Panc1 (cell line): ENCODE measurements around the gene DRAM1. TPM values are rescaled to one million over a fixed set of nuclear protein-coding genes. Genes with fewer than 3 reads are reported as not detected.
"Not testable (repeated sequence)": the region's sequence is repeated elsewhere in the genome, so short reads cannot be mapped to it uniquely, and the experiment has no call there.

Experiments
- ATAC-seq: fragments of 200-7000 bp; cut with Tn5 transposase; 2 replicates; pipeline ENCODE4 v1.9.1; 2020; ENCODE audit warnings: mild to moderate bottlenecking, moderate library complexity
- BruUV-seq: library from RNA; stranded (reverse); fragments of 400-500 nt; replicated peaks from 2 replicates; lab custom pipeline; 2021; lab: Mats Ljungman, UMichigan
- CTCF ChIA-PET: fragments of 300-600 bp; sonication (Branson Sonifier 250); formaldehyde crosslinking; loops from one replicate; lab custom pipeline; 2022; ENCODE audit warnings: antibody characterized with exemption; lab: Charles Lee
- POLR2A ChIA-PET: fragments of 300-600 bp; sonication (Branson Sonifier 250); formaldehyde crosslinking; loops from one replicate; lab custom pipeline; 2022; ENCODE audit warnings: antibody characterized with exemption; lab: Charles Lee
- DNase-seq: peaks from one replicate; pipeline ENCODE4 v3.0.0-alpha.2; 2010; ENCODE audit warnings: low read depth, low spot score
- H3K27ac ChIP-seq: 2 replicates; pipeline ENCODE4 v1.5.1; 2011; ENCODE audit warnings: mild to moderate bottlenecking, low read length, inconsistent platforms
- H3K27me3 ChIP-seq: fragments of 200-500 bp; sonication (Bioruptor generic); 2 replicates; pipeline ENCODE4 v1.6.0; 2014; ENCODE audit warnings: low read length, inconsistent platforms; ENCODE audit not compliant: control insufficient read depth, insufficient read depth
- H3K36me3 ChIP-seq: fragments of 200-500 bp; sonication (Bioruptor generic); 2 replicates; pipeline ENCODE4 v1.5.1; 2014; ENCODE audit warnings: inconsistent platforms, mild to moderate bottlenecking, low read length, moderate library complexity; ENCODE audit not compliant: control insufficient read depth, insufficient read depth
- H3K4me1 ChIP-seq: 2 replicates; pipeline ENCODE4 v1.5.1; 2011; ENCODE audit warnings: inconsistent platforms, mild to moderate bottlenecking, low read length, moderate library complexity; ENCODE audit not compliant: control insufficient read depth, insufficient read depth
- H3K4me3 ChIP-seq, 2 experiments: 2 replicates each; pipeline ENCODE4 v1.5.1; 2011 to 2012; ENCODE audit warnings: low read depth in 2 of 2, low read length in 2 of 2, mild to moderate bottlenecking in 2 of 2, inconsistent platforms in 1 of 2, moderate library complexity in 1 of 2
- H3K9me3 ChIP-seq: fragments of 200-500 bp; sonication (Bioruptor generic); 2 replicates; pipeline ENCODE4 v1.5.1; 2014; ENCODE audit warnings: low read depth, mild to moderate bottlenecking, inconsistent platforms, low read length, moderate library complexity; ENCODE audit not compliant: control insufficient read depth, insufficient read depth
- CTCF ChIP-seq: fragments of 450-650 bp; IDR thresholded peaks from 2 replicates; pipeline ENCODE4 v1.5.1; 2017; ENCODE audit warnings: mild to moderate bottlenecking
- POLR2AphosphoS5 ChIP-seq: IDR thresholded peaks from 2 replicates; pipeline ENCODE4 v1.6.1; 2012; ENCODE audit warnings: mild to moderate bottlenecking, low read depth, low read length, moderate library complexity
- REST ChIP-seq, 2 experiments: IDR thresholded peaks; 2 replicates each; pipeline ENCODE4 v1.6.1; 2011 to 2012; ENCODE audit warnings: low read depth in 2 of 2, control low read depth in 1 of 2, low read length in 1 of 2, mild to moderate bottlenecking in 1 of 2, moderate library complexity in 1 of 2; ENCODE audit not compliant: insufficient read depth in 1 of 2
- SIN3A ChIP-seq: IDR thresholded peaks from 2 replicates; pipeline ENCODE4 v1.6.1; 2012; ENCODE audit warnings: low read depth, mild to moderate bottlenecking, low read length, moderate library complexity, borderline replicate concordance; ENCODE audit not compliant: insufficient read depth
- TCF7L2 ChIP-seq: IDR thresholded peaks from 2 replicates; pipeline ENCODE4 v1.6.1; 2011; ENCODE audit warnings: mild to moderate bottlenecking, low read depth, low read length, inconsistent platforms
- in situ Hi-C: cut with HindIII; loops from 2 replicates; pipeline ENCODE4 v1.10.0; 2016; ENCODE audit warnings: low sequenced_read_pairs, low pct_unique_long_range_greater_than_20kb
- intact Hi-C: fragments of 100-400 bp; cut with micrococcal nuclease; formaldehyde crosslinking; loops from one replicate; pipeline ENCODE4 v1.10.0; 2022; ENCODE audit not compliant: unreplicated experiment
- total RNA-seq: library from RNA; stranded (reverse); gene quantifications from one replicate; pipeline ENCODE4 v1.2.1, GENCODE V29; 2021; ENCODE audit not compliant: unreplicated experiment

The DRAM1 gene
- total RNA-seq, 1 experiment from 2014 or later: 19.2 TPM

GRCh38 chr12:101855364-101855884, 22.0 kb upstream of the DRAM1 start:
- H3K4me3 ChIP-seq: no peak overlapping the region
- in situ Hi-C loops (no loop called here), intact Hi-C loops (no loop called here)
- no peaks in the 10 kb centered on the region for H3K36me3 ChIP-seq
- no TSS peak for BruUV-seq
- no peaks in the 10 kb centered on the region for H3K27me3 ChIP-seq
- ChIA-PET POLR2A (interaction anchor here (0.6 kb wide), 1 partner anchor 20 kb away, joined by 5 read pairs; no protein-coding TSS in a partner anchor), CTCF (no interaction called here)
- no peaks in the 10 kb centered on the region for H3K4me1 ChIP-seq
- no peak for TF ChIP-seq TCF7L2
- no peak for TF ChIP-seq SIN3A
- TF ChIP-seq CTCF: no peak
- no peak for TF ChIP-seq POLR2AphosphoS5
- no peak for TF ChIP-seq REST (IDR thresholded peaks at IDR 0.05; ENCODE audit: insufficient read depth in 1 of 2, low read depth in 2 of 2, low read length in 1 of 2)
- ATAC-seq: no peak
- no peak overlapping the region for H3K27ac ChIP-seq
- no peaks in the 10 kb centered on the region for H3K9me3 ChIP-seq
- DNase-seq: no peak

- ATAC-seq (no peak), DNase-seq (no peak)
- intact Hi-C loops (no loop called here), in situ Hi-C loops (no loop called here)
- Histone ChIP-seq H3K4me3 (no peak overlapping the region), H3K4me1 (no peaks in the 10 kb centered on the region), H3K27ac (no peak overlapping the region), H3K9me3 (no peaks in the 10 kb centered on the region), H3K36me3 (no peaks in the 10 kb centered on the region), H3K27me3 (no peaks in the 10 kb centered on the region)
- BruUV-seq: no TSS peak
- CTCF ChIA-PET: no interaction called here
- POLR2A ChIA-PET: interaction anchor here (0.6 kb wide), 1 partner anchor 19 kb away, joined by 5 read pairs; no protein-coding TSS in a partner anchor
- TF ChIP-seq REST (IDR thresholded peaks at IDR 0.05; ENCODE audit: insufficient read depth in 1 of 2, low read depth in 2 of 2, low read length in 1 of 2) (no peak), TCF7L2 (no peak), SIN3A (no peak), CTCF (no peak), POLR2AphosphoS5 (no peak)
Observed at GRCh38 chr12:101855976-101856375, 21.4 kb upstream of the DRAM1 start.

DNA sequence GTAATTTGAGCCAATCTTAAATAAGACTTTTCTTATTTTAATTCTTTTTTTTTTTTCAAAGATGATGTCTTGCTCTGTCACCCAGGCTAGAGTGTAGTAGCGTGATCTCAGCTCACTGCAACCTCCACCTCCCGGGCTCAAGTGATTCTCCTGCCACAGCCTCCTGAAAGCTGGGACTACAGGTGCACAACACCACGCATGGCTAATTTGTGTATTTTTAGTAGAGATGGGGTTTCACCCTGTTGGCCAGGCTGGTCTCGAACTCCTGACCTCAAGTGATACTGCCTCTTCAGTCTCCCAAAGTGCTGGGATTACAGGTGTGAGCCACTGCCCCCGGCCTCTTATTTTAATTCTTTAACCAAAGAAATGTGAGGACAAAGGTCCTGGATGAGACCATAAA, 20.8 kb upstream of the DRAM1 start:
- intact Hi-C loops, H3K27ac ChIP-seq, H3K9me3 ChIP-seq, H3K36me3 ChIP-seq, H3K27me3 ChIP-seq, in situ Hi-C loops, H3K4me1 ChIP-seq, ATAC-seq, BruUV-seq, H3K4me3 ChIP-seq, DNase-seq, POLR2A ChIA-PET, CTCF ChIA-PET: not testable (repeated sequence)
